ENCODE results near the gene SYNPR.

- TF ChIP-seq CTCF (IDR thresholded peaks at IDR 0.05; ENCODE audit: borderline replicate concordance, extremely low read depth, low read length, poor library complexity, severe bottlenecking) (no peak), EZH2 (IDR thresholded peaks at IDR 0.05; ENCODE audit: borderline replicate concordance, low read depth, low read length, severe bottlenecking) (no peak)
Measured at GRCh38 chr3:63624941-63625560, 346.9 kb downstream of the SYNPR start.
